HG03095 (cell line): ENCODE measurements around the gene CNR2.
"Not testable (repeated sequence)": the region's sequence is repeated elsewhere in the genome, so short reads cannot be mapped to it uniquely, and the experiment has no call there.

ENCODE experiments used
- ATAC-seq: cut with Tn5 transposase; IDR thresholded peaks from one replicate; pipeline ENCODE4 v1.9.1; 2021; ENCODE audit warnings: moderate library complexity; ENCODE audit not compliant: unreplicated experiment

The CNR2 gene

DNA sequence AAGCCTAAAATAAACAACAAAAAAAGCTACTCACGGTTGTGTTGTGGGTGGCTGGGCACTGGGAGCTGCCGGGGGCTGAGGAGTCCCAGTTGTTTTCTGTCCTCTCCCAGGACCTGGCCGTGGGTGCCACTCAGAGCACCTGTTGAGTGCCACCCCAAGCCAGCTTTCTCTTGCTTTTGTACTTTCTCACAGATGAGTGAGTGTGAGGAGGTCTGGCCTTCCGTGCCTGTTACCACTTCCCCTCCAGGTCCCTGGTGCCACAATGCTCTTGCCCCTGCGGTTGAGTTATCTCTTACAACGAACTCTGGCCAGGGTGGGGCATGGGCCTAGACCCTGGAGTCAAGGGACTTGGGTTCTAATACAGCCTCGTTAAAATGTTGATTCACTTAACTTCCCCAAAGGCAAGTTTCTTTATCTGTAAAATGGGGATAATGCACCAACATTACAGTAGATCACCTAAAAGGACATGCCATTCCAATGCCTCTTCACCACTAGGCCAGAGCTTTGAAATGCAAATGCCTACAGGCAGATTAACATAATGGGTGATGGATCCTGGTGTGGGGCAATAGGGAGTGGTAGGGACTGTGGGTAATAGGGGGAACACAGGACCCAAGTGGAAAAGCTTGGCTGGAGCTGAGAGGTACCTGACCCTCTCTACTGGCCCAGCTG is at the start of gene CNR2:
Gene CNR2, minus strand, starts transcription at position 151 of the 669 bp plus-strand sequence. CDS start 37,745 bp downstream, outside the sequence.
- no peak for ATAC-seq

DNA sequence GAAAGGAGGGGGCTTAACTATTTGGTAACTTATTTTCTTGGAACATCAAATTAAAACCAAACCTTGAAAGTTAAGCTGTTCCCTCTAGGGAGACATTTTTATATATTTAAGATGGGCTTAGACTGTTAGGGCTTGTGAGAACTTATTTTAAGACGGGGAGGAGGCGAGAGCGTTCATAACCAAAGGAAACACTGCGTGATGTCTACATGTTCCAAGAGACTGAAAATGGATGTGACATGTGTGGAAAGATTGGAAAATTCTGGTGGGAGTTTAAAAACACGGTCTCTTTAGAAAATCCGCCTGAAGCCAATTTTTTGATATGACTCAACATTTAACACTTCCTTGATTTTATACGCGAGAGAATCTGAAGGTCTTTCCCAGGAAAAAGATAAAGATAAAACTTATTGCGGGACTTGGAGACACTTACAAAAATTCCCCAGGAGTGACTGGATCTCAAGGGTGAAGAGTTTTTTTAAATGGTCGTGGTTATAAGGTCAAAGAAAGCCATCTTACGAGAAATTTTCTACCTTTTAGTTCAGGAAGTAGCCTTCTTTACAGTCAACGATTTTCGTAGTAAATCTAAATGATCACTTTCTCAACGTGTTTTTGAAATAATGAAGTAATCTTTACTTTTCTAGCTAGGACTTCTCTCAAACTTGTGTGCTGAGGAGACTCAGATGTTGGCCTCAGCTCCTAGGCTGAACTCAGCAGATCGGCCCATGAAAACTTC is 47.3 kb upstream of the CNR2 start:
- ATAC-seq = no peak

DNA sequence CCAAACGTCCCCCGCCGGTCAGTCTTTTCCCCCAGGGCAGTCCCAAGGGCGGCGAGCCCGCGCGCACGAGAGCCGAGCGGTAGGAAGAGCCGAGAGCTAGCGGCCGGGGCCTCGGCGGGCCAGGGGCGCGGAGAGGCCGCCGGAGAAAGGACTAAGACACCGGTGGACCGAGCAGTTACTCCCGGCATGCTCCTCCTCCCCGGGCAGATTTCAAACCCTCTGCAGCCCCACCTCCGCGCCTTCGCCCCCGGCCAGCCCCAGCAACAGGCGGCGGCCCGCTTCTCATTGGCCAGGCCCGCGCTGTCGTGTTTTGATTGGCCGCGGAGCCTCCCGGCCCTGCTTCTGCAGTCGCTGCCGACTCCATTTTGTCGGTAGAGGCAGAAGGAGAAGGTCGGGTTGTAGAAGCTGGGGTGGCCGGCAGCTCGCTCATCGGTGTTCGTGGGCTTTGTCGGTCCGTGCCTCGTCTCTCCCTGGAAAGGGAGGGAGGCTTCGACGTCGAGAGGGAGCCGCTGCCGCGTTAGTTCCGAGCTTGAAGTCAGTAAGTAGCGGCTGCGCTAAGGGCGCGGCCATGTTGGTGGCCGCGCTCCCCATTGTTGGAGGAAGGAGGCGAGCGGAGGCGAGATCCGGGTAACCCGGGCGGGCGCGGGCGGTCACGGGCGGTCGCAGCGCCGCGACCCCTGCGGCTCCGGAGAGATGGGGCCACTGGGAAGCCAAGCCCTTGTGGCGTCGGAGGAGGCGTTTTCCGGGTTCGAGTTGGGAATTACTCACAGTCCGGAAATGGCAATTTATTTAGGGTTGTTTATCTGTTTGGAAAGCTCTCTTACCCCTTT is 46.5 kb upstream of the CNR2 start, which contains the start of gene PNRC2:
Gene PNRC2, plus strand, starts transcription at position 368 of the 830 bp plus-strand sequence. CDS start 1,630 bp downstream, outside the sequence.
- ATAC-seq = peak; percentile 76

DNA sequence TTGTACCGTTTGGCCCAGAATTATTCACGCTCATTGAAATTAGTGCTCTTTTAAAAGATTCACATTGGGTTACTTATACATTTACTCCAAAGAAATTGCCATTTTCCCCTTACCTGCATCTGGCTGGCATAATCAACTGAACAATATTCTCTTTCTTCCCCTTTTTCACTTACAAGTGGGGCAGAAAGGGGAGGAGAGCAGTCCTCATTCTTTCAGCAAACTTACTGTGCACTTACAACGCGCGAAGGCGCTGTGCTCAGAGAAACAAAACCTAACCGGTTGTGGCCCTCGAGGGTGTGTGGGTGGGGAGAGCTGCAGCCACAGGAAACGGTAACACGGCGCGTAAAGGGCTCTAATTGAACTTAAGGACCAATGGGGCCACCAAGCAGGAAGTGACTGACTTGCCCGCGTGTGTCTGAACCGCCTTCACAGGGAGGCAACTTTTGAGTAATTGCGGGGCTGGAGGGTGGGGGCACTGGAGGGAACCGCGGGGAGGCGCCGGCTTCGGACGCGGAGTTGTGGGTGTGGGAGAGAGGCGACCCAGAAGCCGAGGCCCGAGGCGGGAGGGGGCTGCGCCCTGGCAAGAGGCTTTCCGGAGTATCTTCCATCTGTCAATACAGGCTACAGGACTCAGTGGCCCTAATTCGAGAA is 45.8 kb upstream of the CNR2 start:
- peak; percentile 57 for ATAC-seq

DNA sequence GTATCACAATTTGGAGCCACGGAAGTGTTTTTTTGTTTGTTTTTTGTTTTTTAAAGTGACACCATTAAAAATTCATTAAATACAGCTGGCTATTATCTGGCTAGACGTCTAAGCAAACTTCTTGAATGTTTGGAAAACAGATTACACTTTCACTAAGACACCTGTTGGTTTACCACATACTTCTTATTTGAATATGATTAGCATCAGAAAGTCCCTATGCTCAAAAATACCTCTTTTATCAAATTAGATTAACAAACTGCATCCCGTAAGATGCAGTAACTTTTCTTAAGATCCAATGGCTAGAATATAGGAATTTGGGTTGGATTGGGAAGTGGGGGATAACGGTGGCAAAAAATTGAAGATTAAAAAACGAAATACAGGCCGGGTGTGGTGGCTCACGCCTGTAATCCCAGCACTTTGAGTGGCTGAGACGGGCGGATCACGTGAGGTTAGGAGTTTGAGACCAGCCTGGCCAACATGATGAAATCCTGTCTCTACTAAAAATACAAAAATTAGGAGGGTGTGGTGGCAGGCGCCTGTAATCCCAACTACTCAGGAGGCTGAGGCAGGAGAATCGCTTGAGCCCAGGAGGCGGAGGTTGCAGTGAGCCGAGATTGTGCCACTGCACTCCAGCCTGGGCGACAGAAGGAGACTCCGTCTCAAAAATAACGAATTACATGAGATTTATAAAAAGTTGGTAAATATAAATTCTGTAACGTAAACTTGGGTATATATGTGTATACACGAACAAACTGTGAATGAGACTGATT is 45.1 kb upstream of the CNR2 start:
- not testable (repeated sequence) for ATAC-seq

DNA sequence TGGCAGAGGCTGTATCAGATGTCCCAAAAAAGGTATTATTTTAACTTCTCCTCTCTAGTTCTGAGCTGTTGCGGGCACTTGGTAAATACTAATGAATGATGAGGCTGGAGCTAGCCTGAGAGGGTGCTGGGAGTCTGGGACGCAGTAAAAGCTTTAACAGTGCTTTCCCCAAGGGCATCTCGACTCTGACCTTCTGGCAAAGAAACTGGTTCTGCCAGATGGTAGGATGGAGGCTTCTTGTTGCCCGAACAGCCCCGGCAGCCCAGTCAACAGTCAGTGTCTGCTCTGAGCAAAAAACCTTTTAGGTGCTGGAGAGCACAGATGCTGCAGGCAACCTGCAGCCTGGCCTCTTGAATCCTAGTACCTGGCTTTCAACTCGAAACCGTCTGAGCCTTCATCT is 43.9 kb upstream of the CNR2 start:
- ATAC-seq = no peak

DNA sequence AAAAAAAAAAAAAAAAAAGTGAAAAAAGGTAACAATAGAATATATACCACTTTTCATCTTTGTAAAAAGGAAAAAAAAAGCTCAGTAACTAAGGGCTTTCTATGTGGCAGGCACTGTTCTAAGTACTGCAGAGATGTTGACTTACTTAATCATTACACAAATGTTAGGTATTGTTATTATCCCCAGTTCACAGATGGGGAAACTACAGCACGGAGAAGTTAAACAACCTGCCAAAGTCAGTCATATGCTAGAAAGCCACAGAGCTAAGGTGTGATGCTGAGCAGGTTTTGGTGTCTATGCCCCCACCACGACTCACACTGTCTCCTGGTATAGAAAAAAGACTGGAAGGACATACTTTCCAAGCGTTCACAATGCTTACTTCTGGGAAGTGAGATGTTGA is 39.9 kb upstream of the CNR2 start:
- no peak for ATAC-seq

DNA sequence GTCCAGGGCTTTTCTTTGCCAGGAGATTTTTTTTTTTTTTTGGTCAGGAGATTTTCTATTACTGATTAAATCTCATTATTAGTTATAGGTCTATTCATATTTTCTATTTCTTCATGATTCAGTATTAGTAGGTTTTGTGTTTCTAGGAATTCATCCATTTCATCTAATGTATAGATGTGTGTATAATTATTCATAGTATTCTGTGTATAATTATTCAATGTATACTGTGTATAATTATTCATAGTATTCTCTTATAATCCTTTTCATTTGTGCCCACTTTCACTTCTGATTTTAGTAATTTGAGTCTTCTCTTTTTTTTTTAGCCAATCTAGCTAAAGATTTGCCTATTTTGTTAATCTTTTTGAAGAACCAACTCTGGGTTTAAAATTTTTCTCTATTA is 34.2 kb upstream of the CNR2 start:
- ATAC-seq = no peak

DNA sequence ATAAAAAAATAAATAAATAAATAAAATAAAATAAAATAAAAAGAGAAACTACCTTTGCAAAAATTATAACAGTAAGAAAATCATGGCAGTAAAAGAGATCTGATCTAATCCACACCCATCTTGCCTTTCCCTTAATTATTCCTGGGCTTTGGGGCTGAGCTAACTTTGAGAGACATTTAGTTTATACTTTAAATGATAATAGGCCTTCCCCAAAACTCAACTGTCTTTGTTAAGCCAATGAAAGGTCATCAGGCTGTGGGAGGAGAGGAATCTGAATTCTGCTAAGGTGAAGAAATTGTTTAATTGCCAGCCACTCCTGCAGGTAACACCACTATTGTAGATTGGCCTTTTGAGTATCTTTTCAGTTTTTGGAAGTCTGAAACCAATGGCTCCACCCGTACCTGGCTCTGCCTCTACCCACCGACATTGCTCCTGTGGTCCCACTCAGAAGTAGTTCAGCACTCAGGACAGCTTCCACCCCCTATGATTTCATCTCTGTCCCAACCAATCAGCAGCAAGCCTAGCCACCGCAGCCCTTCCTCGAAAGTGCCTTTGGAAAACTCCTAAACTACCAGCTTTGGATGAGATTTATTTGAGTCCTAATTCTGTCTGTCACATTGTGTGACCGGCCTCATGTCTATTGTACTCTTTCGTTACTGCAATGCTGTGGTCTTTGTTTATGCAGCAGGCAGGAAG is 23.5 kb upstream of the CNR2 start:
- ATAC-seq = no peak

DNA sequence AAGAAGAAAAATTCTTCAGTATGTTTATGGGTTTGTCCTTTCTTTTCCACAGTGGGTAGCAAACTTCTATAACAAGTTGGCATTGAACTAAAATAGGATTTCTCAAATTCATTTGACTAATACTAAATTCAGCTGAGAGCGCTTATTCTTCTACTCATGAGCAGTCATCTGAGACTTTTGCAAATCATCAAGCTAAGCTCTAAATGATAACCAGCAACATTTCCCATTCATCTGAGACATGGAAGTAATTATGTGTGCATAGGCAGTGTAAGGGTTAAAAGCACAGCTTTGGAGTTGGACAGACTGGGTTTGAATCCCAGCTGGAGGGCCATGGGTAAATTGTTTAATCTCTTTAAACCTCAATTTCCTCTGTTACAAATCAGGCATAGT is 18.3 kb upstream of the CNR2 start:
- ATAC-seq = no peak

DNA sequence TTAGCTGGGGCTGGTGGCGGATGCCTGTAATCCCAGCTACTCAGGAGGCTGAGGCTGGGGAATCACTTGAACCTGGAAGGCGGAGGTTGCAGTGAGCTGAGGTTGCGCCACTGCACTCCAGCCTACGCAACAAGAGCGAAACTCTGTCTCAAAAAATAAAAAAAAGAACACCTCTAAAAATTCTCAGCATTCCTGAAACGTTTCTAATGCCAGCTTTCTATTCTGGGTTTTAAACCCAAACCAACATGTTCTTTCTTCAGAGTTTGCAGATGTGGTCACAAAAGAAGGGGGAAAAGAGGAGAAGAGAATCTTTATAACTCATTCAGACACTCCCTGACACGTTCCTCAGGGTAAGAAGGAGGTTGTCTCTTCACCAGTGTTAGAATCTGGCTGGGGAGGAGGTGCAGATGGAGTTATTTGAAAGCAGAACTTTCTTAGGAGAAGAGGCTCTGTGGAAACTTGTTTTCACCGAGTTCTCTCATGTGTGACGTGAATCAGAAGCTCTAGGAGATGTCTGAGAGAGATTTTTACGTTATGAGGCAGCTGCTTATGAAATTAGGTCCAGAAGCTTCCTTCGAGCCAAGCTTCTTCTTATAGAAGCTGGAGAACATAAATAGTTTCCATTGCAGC is 17.8 kb upstream of the CNR2 start:
- ATAC-seq = no peak

DNA sequence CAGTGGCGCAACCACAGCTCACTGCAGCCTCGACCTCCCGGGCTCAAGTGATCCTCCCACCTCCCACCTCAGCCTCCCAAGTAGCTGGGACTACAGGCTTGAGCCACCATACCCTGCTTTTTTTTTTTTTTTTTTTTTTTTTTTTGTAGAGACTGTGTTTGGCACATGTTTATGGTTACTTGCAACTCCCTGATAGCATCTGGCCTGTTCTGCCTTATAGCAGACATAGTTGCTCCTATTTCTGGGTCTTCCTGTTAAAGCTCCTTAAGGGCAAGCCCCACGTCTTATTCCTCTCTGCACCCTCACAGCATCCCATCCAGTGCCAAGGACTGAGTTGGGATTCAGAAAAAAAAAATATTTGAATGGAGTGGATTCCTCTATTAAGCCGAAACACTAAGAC is 17.1 kb upstream of the CNR2 start:
- ATAC-seq = no peak

DNA sequence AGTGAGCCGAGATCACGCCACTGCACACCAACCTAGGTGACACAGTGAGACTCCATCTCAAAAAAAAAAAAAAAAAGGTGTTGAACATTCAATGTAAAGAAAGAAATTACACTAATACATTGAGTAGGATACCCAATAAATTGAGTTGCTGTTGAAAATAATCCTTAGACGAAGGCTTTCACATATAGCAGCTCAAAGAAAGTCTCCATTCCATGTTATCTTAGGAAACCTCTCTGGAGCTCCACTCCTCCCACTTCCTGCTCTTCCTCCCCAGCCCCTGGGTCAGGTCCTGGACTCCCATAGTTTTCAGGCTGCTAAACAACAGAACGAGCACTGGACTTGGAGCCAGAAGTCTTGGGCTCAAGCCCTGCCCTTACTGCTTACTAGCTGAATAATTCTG is 15.6 kb upstream of the CNR2 start:
- no peak for ATAC-seq

DNA sequence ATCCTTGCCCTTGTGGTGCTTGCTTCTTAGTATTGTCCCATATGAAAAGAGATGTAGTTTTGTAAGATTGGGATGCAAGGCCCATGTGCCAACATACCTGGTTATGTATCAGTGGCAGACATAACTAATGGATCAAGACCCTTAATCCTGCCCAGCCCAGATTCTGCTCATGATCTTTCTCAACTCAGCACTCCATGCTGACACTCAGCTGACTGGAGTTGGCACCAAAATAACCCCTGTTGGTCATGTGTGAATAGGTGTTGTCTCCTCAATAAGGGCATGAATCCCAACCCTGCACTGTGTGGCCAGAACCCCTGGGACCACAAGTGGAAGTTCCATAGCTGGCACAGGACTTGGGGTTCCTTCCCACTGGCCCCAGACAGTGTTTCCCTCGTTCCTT is 13.9 kb upstream of the CNR2 start:
- no peak for ATAC-seq

DNA sequence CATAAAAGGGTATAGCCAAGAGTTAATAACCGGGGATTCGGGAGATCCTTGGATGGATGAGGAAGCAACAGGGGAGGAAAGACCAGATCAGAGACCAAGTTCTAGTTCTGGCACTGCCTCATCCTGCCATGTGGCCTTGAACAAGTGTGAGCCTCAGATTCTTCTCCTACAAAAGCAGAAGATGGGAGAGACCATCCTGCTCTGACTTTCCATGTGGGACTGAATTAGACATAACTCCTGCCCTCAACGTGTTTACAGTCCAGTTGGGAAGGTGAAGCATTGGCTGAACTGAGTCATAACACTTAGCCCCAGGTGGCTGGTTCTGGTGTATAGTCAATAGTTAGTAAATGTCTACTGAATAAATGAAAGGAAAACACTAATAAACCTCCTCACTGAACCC is 12.1 kb upstream of the CNR2 start:
- ATAC-seq = no peak

DNA sequence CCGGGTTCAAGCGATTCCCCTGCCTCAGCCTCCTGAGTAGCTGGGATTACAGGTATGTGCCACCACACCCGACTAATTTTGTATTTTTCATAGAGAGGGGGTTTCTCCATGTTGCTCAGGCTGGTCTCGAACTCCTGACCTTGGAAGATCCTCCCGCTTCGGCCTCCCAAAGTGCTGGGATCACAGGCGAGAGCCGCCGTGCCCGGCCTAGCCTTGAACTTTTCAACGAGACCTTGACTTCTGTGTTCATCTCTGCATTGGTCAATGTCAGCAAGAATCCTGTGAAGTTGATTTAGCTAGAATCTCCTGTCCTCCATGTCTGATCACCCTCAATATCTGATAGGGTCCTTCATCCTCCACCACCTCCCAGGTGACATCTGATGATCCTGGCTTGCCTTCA is 11.4 kb upstream of the CNR2 start:
- ATAC-seq = no peak

DNA sequence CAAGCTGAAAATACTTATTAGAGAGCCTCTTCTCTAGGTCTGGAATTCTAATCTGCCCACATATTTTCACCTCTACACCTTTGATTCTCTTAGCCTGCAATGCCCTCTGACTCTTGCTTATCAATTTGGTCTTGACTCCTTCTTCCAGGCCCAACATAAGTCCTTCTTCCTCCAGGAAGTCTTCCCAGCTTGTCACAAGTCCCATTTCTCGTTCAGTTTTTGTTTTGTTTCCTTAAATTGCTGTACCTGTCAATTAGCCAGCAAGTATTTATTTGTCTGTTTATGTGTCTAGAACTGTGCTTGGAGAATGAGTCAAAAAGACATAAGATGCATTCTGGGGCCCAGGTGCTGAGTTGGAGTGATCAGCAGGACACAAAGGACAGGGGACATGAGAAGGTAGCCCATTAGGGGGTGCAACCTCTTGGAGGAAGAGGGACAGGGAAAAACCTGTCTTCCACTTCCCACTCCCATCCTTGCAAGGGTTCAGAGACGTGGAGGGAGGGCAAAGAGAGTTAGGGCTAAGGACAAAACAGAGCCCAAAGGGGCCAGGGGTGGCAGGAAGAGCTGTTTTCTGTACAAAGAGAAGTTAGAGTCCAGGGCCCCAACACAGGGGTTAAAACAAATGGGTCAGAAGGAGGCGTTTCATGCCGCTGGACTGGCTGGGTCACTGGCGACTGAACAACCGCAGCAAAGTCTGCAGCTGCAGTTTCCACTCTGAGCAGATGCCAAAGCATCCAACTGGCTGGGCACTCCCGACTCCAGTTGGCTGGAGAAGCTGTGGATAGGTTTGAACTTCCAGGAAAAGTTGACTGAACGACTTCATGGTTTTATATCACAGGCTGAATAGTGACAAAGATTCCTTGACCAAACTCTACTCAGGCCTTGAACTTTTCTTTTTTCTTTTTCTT is 10.7 kb upstream of the CNR2 start:
- no peak for ATAC-seq

DNA sequence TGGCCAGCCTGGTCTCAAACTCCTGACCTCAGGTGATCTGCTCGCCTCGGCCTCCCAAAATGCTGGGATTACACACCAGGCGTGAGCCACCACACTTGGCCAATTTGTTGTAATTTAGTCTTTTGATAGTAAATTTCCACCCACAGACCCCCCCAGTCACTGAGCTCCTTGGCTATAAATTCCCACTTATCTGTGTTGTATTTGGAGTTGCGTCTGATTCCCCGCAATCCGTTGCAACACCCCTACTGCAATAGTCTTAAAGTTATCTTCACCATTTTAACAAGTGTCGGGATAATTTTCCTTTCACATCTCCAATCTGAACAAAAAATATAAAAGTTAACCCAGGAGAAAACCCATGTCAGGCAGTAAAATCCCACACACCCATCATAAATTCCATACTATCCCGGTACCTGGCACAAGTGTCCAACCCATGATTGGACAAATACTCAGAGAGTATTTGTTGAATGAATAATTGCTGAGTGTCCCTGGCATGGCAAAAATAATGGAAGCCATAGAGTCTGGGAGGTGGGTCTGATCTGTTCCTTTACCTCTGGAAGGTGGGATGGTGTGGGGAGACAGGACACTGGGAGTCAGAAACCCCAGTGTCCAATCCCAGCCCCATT is 9.3 kb upstream of the CNR2 start:
- no peak for ATAC-seq
